Measurements from ENCODE around the gene EVL.
A peak's percentile ranks its signal among the peaks of the same experiment; 100 is the strongest.
"Not testable (repeated sequence)": the region's sequence is repeated elsewhere in the genome, so short reads cannot be mapped to it uniquely, and the experiment has no call there.

The EVL gene
- total RNA-seq, result 474 to 765 reads per million in 2 donors

GRCh38 chr14:100065111-100065871 is at the start of gene EVL:
TSS of gene EVL (plus strand) at chr14:100065422. CDS start at chr14:100065501, 79 bp downstream.
- DNase-seq, result peak; percentile 36 to 95 (median 76)

GRCh38 chr14:100017553-100017952 is 47.7 kb upstream of the EVL start:
- no peak for DNase-seq

- DNase-seq, result no peak
These were observed 47.2 kb upstream of the EVL start for GRCh38 chr14:100018054-100018453.

GRCh38 chr14:100018482-100018881 is 46.7 kb upstream of the EVL start:
- no peak for DNase-seq

GRCh38 chr14:100019156-100019744 is 46.0 kb upstream of the EVL start:
- DNase-seq, result no peak

- no peak for DNase-seq
These were observed 44.6 kb upstream of the EVL start for GRCh38 chr14:100020629-100021028.

GRCh38 chr14:100022772-100023451 is 42.3 kb upstream of the EVL start:
- no peak for DNase-seq

- DNase-seq, result peak in 1 of 5 experiments; percentile 70
These were observed 40.1 kb upstream of the EVL start for GRCh38 chr14:100025111-100025510.

- no peak for DNase-seq
These were observed 37.3 kb upstream of the EVL start for GRCh38 chr14:100027771-100028490.

GRCh38 chr14:100028990-100029677 is 36.1 kb upstream of the EVL start:
- DNase-seq, result no peak

GRCh38 chr14:100030006-100030405 is 35.2 kb upstream of the EVL start:
- DNase-seq, result not testable (repeated sequence)

GRCh38 chr14:100030452-100031153 is 34.6 kb upstream of the EVL start:
- no peak for DNase-seq

- DNase-seq, result no peak
These were observed 33.5 kb upstream of the EVL start for GRCh38 chr14:100031506-100032281.

- DNase-seq, result no peak
These were observed 32.5 kb upstream of the EVL start for GRCh38 chr14:100032738-100033137.

GRCh38 chr14:100033347-100034075 is 31.7 kb upstream of the EVL start:
- DNase-seq, result no peak

GRCh38 chr14:100034468-100034867 is 30.8 kb upstream of the EVL start:
- DNase-seq, result no peak

GRCh38 chr14:100034961-100035500 is 30.2 kb upstream of the EVL start:
- no peak for DNase-seq

GRCh38 chr14:100035700-100036099 is 29.5 kb upstream of the EVL start:
- no peak for DNase-seq

- DNase-seq, result no peak
These were observed 27.9 kb upstream of the EVL start for GRCh38 chr14:100037353-100037752.

GRCh38 chr14:100038065-100038464 is 27.2 kb upstream of the EVL start:
- DNase-seq, result no peak
